ACHN (cell line): Measurements from ENCODE around the gene TRPV3.
"Not testable (repeated sequence)": the region's sequence is repeated elsewhere in the genome, so short reads cannot be mapped to it uniquely, and the experiment has no call there.

ENCODE experiments used
- DNase-seq: peaks from one replicate; pipeline ENCODE4 v3.0.0-alpha.2; 2015
- in situ Hi-C: cut with HindIII; loops from 2 replicates; pipeline ENCODE4 v1.10.0; 2017; ENCODE audit warnings: low sequenced_read_pairs, low pct_ligation_motif_present, low pct_unique_long_range_greater_than_20kb

Gene TRPV3

GRCh38 chr17:3557768-3558583, at the start of gene TRPV3:
Gene TRPV3, minus strand, starts transcription at chr17:3557812. Its CDS starts 2,962 bp downstream, at chr17:3554850.
- in situ Hi-C loops = no loop called here
- DNase-seq = no peak

- no peak for DNase-seq
- in situ Hi-C loops = no loop called here
Observed at GRCh38 chr17:3603870-3604259, 46.3 kb upstream of the TRPV3 start.

GRCh38 chr17:3603119-3603869, 45.7 kb upstream of the TRPV3 start:
- DNase-seq = no peak
- in situ Hi-C loops = no loop called here

- in situ Hi-C loops = no loop called here
- DNase-seq = peak; percentile 49
Observed at GRCh38 chr17:3602499-3602898, 44.9 kb upstream of the TRPV3 start.

GRCh38 chr17:3600529-3601205, 43.1 kb upstream of the TRPV3 start:
- in situ Hi-C loops = no loop called here
- DNase-seq = no peak

GRCh38 chr17:3598078-3598477, 40.5 kb upstream of the TRPV3 start:
- in situ Hi-C loops = no loop called here
- no peak for DNase-seq

- in situ Hi-C loops = no loop called here
- no peak for DNase-seq
Observed at GRCh38 chr17:3596804-3597464, 39.3 kb upstream of the TRPV3 start.

- in situ Hi-C loops = no loop called here
- DNase-seq = no peak
Observed at GRCh38 chr17:3594976-3595375, 37.4 kb upstream of the TRPV3 start.

GRCh38 chr17:3594051-3594800, 36.6 kb upstream of the TRPV3 start:
- in situ Hi-C loops = no loop called here
- no peak for DNase-seq

- no peak for DNase-seq
Observed at GRCh38 chr17:3593384-3593783, 35.8 kb upstream of the TRPV3 start.

GRCh38 chr17:3592216-3592860, 34.7 kb upstream of the TRPV3 start:
- DNase-seq = no peak
- in situ Hi-C loops = no loop called here

More at GRCh38 chr17:3593384-3593783, 35.8 kb upstream of the TRPV3 start:
- in situ Hi-C loops = no loop called here

- DNase-seq = no peak
- in situ Hi-C loops = no loop called here
Observed at GRCh38 chr17:3590768-3591167, 33.2 kb upstream of the TRPV3 start.

- no peak for DNase-seq
- in situ Hi-C loops = no loop called here
Observed at GRCh38 chr17:3590231-3590630, 32.6 kb upstream of the TRPV3 start.

- DNase-seq = no peak
- in situ Hi-C loops = no loop called here
Observed at GRCh38 chr17:3589784-3590183, 32.2 kb upstream of the TRPV3 start.

- no peak for DNase-seq
- in situ Hi-C loops = no loop called here
Observed at GRCh38 chr17:3585826-3586225, 28.2 kb upstream of the TRPV3 start.

- in situ Hi-C loops = no loop called here
- DNase-seq = no peak
Observed at GRCh38 chr17:3583456-3583855, 25.8 kb upstream of the TRPV3 start.

- in situ Hi-C loops = no loop called here
- DNase-seq = no peak
Observed at GRCh38 chr17:3582915-3583314, 25.3 kb upstream of the TRPV3 start.

- in situ Hi-C loops, DNase-seq: not testable (repeated sequence)
Observed at GRCh38 chr17:3578667-3579066, 21.1 kb upstream of the TRPV3 start.
